SK-N-SH (cell line): ENCODE data around the gene PSKH1. TPM values are rescaled to one million over a fixed set of nuclear protein-coding genes. Genes with fewer than 3 reads are reported as not detected.

ENCODE experiments used
- CTCF ChIA-PET: fragments of 300-600, 350-600 bp; formaldehyde crosslinking; extraction: SDS; loops from one replicate; lab custom pipeline; 2021; lab: Yijun Ruan, JAX
- POLR2A ChIA-PET: fragments of 350-600 bp; sonication (Branson Sonifier 250); formaldehyde crosslinking; extraction: SDS; loops from one replicate; lab custom pipeline; 2020; ENCODE audit warnings: antibody characterized with exemption, inconsistent platforms; lab: Yijun Ruan, JAX
- DNase-seq: peaks from one replicate; pipeline ENCODE4 v3.0.0; 2012
- H2AFZ ChIP-seq: fragments of 200-600 bp; sonication (generic); 2 replicates; pipeline ENCODE4 v1.8.1; 2016; ENCODE audit warnings: antibody characterized with exemption, mild to moderate bottlenecking, low read depth
- H3F3A ChIP-seq: fragments of 200-600 bp; sonication (generic); replicated peaks from 2 replicates; pipeline ENCODE3; 2016; ENCODE audit warnings: antibody characterized with exemption, mild to moderate bottlenecking; ENCODE audit not compliant: insufficient read depth
- H3K27ac ChIP-seq, 2 experiments: fragments of 200-500 bp in 1 of 2; fragments of 200-600 bp in 1 of 2; sonication (Bioruptor generic) in 1 of 2; sonication (generic), shearing (Covaris generic) in 1 of 2; 2 replicates each; pipeline versions ENCODE4 v1.5.1 to v1.6.1; 2014 to 2016; ENCODE audit warnings: low read depth in 2 of 2, inconsistent platforms in 1 of 2, low read length in 1 of 2, mild to moderate bottlenecking in 1 of 2, mixed read lengths in 1 of 2
- H3K27me3 ChIP-seq: fragments of 200-600 bp; sonication (generic), shearing (Covaris generic); 2 replicates; pipeline ENCODE4 v1.6.1; 2016; ENCODE audit warnings: mixed run types; ENCODE audit not compliant: insufficient read depth
- H3K36me3 ChIP-seq, 2 experiments: fragments of 200-500 bp in 1 of 2; fragments of 200-600 bp in 1 of 2; sonication (Bioruptor generic) in 1 of 2; sonication (generic) in 1 of 2; replicated peaks in 1 of 2; 2 replicates each; pipeline versions ENCODE3 to v1.5.1; 2014 to 2016; ENCODE audit warnings: low read length in 1 of 2, mild to moderate bottlenecking in 1 of 2; ENCODE audit not compliant: insufficient read depth in 2 of 2, control insufficient read depth in 1 of 2
- H3K4me1 ChIP-seq, 2 experiments: fragments of 200-500 bp in 1 of 2; fragments of 200-600 bp in 1 of 2; sonication (Bioruptor generic) in 1 of 2; sonication (generic), shearing (Covaris generic) in 1 of 2; 2 replicates each; pipeline versions ENCODE4 v1.5.1 to v1.6.1; 2014 to 2016; ENCODE audit warnings: low read depth in 1 of 2, low read length in 1 of 2, mixed run types in 1 of 2; ENCODE audit not compliant: insufficient read depth in 2 of 2, control insufficient read depth in 1 of 2
- H3K4me2 ChIP-seq: fragments of 200-600 bp; sonication (generic), shearing (Covaris generic); 2 replicates; pipeline ENCODE4 v1.6.1; 2017; ENCODE audit warnings: mixed run types
- H3K4me3 ChIP-seq, 2 experiments: fragments of 200-500 bp in 1 of 2; fragments of 200-600 bp in 1 of 2; sonication (Bioruptor generic) in 1 of 2; sonication (generic), shearing (Covaris generic) in 1 of 2; 2 replicates each; pipeline versions ENCODE4 v1.5.1 to v1.8.1; 2014 to 2016; ENCODE audit warnings: low read depth in 2 of 2, inconsistent platforms in 1 of 2, low read length in 1 of 2, mild to moderate bottlenecking in 1 of 2, mixed read lengths in 1 of 2, moderate library complexity in 1 of 2
- H3K79me2 ChIP-seq: fragments of 200-600 bp; sonication (generic); 2 replicates; pipeline ENCODE4 v1.8.1; 2017; ENCODE audit warnings: mild to moderate bottlenecking; ENCODE audit not compliant: insufficient read depth
- H3K9ac ChIP-seq: fragments of 200-600 bp; sonication (generic); 2 replicates; pipeline ENCODE4 v1.6.1; 2017; ENCODE audit warnings: mixed run types
- H3K9me2 ChIP-seq: fragments of 200-600 bp; sonication (generic); 2 replicates; pipeline ENCODE4 v1.6.1; 2017; ENCODE audit warnings: mixed run types
- H3K9me3 ChIP-seq: fragments of 200-600 bp; sonication (generic); 2 replicates; pipeline ENCODE4 v1.6.1; 2017; ENCODE audit warnings: mixed run types, mild to moderate bottlenecking, moderate library complexity
- H4K20me1 ChIP-seq: fragments of 200-600 bp; sonication (generic); 2 replicates; pipeline ENCODE4 v1.6.1; 2017; ENCODE audit warnings: mild to moderate bottlenecking, mixed run types; ENCODE audit not compliant: insufficient read depth
- ELF1 ChIP-seq: IDR thresholded peaks from 2 replicates; pipeline ENCODE4 v1.4.0; 2012
- FOSL2 ChIP-seq: IDR thresholded peaks from 2 replicates; pipeline ENCODE4 v1.4.0; 2012; ENCODE audit warnings: low read depth, mild to moderate bottlenecking, moderate library complexity, borderline replicate concordance
- FOXJ3 ChIP-seq: sonication (generic); formaldehyde crosslinking; IDR thresholded peaks from 2 replicates; pipeline ENCODE4 v1.5.1; 2020; ENCODE audit warnings: mild to moderate bottlenecking, missing genetic modification reagents
- MEF2A ChIP-seq: IDR thresholded peaks from 2 replicates; pipeline ENCODE4 v1.4.0; 2012; ENCODE audit warnings: low read depth, borderline replicate concordance
- NFIC ChIP-seq: IDR thresholded peaks from 2 replicates; pipeline ENCODE4 v1.4.0; 2012; ENCODE audit warnings: borderline replicate concordance
- POLR2AphosphoS5 ChIP-seq: IDR thresholded peaks from 2 replicates; pipeline ENCODE4 v1.6.1; 2012; ENCODE audit warnings: low read depth, low read length
- RAD21 ChIP-seq: IDR thresholded peaks from 2 replicates; pipeline ENCODE4 v1.6.1; 2012; ENCODE audit warnings: mild to moderate bottlenecking, low read length
- RCOR1 ChIP-seq: fragments of 150-350 bp; IDR thresholded peaks from 2 replicates; pipeline ENCODE4 v1.6.1; 2017; ENCODE audit warnings: antibody characterized with exemption, low read length
- RFX5 ChIP-seq: IDR thresholded peaks from 2 replicates; pipeline ENCODE4 v1.6.1; 2012; ENCODE audit warnings: mild to moderate bottlenecking, improper control_type of control experiment, low read length
- SMC3 ChIP-seq: IDR thresholded peaks from 2 replicates; pipeline ENCODE4 v1.6.1; 2012; ENCODE audit warnings: low read depth, low read length, improper control_type of control experiment
- TAF1 ChIP-seq: IDR thresholded peaks from 2 replicates; pipeline ENCODE4 v1.6.1; 2012; ENCODE audit warnings: low read depth, mild to moderate bottlenecking, low read length, moderate library complexity, borderline replicate concordance
- WGBS: methylation state at CpG from one replicate; pipeline ENCODE4 v1.1.6; 2017; ENCODE audit warnings: low lambda C conversion rate; 5-methylcytosine and 5-hydroxymethylcytosine counted together
- polyA plus RNA-seq, 3 experiments: library from polyadenylated mRNA; depleted of rRNA; stranded (reverse); fragments of >200 nt; gene quantifications; 2 replicates each; pipeline ENCODE4 v1.2.3, GENCODE V29; 2012
- TF ChIP-seq, protein P1 (sequence below): fragments of 200-600 bp; sonication (generic); IDR thresholded peaks from 2 replicates; pipeline ENCODE4 v1.6.1; 2017; ENCODE audit warnings: antibody characterized with exemption, mild to moderate bottlenecking, moderate library complexity
- TF ChIP-seq, protein P2 (sequence below): IDR thresholded peaks from 2 replicates; pipeline ENCODE4 v1.4.0; 2012; ENCODE audit warnings: low read depth
- TF ChIP-seq, protein P3 (sequence below): fragments of 150-350 bp; IDR thresholded peaks from 2 replicates; pipeline ENCODE4 v1.6.1; 2017; ENCODE audit warnings: antibody characterized with exemption, low read length, low read depth, borderline replicate concordance

PSKH1 gene
- polyA plus RNA-seq, 1 of the 3 experiments (the other 2 are of a cell fraction) = 30.1 TPM

GRCh38 chr16:67948015-67948414 lies 55.0 kb downstream of the PSKH1 start (continued):
- TF ChIP-seq, protein P1, sequence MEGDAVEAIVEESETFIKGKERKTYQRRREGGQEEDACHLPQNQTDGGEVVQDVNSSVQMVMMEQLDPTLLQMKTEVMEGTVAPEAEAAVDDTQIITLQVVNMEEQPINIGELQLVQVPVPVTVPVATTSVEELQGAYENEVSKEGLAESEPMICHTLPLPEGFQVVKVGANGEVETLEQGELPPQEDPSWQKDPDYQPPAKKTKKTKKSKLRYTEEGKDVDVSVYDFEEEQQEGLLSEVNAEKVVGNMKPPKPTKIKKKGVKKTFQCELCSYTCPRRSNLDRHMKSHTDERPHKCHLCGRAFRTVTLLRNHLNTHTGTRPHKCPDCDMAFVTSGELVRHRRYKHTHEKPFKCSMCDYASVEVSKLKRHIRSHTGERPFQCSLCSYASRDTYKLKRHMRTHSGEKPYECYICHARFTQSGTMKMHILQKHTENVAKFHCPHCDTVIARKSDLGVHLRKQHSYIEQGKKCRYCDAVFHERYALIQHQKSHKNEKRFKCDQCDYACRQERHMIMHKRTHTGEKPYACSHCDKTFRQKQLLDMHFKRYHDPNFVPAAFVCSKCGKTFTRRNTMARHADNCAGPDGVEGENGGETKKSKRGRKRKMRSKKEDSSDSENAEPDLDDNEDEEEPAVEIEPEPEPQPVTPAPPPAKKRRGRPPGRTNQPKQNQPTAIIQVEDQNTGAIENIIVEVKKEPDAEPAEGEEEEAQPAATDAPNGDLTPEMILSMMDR = no peak

GRCh38 chr16:67949645-67950044 lies 56.6 kb downstream of the PSKH1 start:
- Histone ChIP-seq H3K4me1 (peaks cover 0 to 8% of the 10 kb centered on the region in 2 experiments; a peak in 1 of 4 replicates), H3K27ac (no peak overlapping the region), H3K79me2 (peaks cover 10% of the 10 kb centered on the region; the same call in 1 of the 2 replicates), H4K20me1 (no peaks in the 10 kb centered on the region), H3K9ac (no peak overlapping the region), H3K36me3 (peaks cover 5 to 78% of the 10 kb centered on the region in 2 experiments), H3F3A (peaks cover 7% of the 10 kb centered on the region), H3K4me3 (no peak overlapping the region), H3K9me3 (no peaks in the 10 kb centered on the region), H3K27me3 (no peaks in the 10 kb centered on the region), H3K4me2 (no peak overlapping the region), H3K9me2 (no peaks in the 10 kb centered on the region), H2AFZ (no peak overlapping the region)
- ChIA-PET POLR2A (interaction anchor here (1.1 kb wide), 1 partner anchor 9 kb away, joined by 4 read pairs; no protein-coding TSS in a partner anchor), CTCF (interaction anchor here (0.6 to 2.5 kb wide), 5 partner anchors 8 to 854 kb away, joined by 3 to 9 read pairs (median 3); partner anchors contain the start of gene PSKH1)
- no peak for DNase-seq
- WGBS = no CpG with 5 or more reads among the region's 11 CpGs
- no peak for TF ChIP-seq NFIC
- TF ChIP-seq RCOR1 = no peak
- TF ChIP-seq, protein P2, sequence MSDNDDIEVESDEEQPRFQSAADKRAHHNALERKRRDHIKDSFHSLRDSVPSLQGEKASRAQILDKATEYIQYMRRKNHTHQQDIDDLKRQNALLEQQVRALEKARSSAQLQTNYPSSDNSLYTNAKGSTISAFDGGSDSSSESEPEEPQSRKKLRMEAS = no peak
- no peak for TF ChIP-seq POLR2AphosphoS5
- TF ChIP-seq, protein P3, sequence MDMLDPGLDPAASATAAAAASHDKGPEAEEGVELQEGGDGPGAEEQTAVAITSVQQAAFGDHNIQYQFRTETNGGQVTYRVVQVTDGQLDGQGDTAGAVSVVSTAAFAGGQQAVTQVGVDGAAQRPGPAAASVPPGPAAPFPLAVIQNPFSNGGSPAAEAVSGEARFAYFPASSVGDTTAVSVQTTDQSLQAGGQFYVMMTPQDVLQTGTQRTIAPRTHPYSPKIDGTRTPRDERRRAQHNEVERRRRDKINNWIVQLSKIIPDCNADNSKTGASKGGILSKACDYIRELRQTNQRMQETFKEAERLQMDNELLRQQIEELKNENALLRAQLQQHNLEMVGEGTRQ = no peak
- no peak for TF ChIP-seq SMC3
- TF ChIP-seq MEF2A = no peak
- no peak for TF ChIP-seq ELF1
- no peak for TF ChIP-seq FOXJ3
- TF ChIP-seq TAF1 = no peak
- no peak for TF ChIP-seq RAD21
- TF ChIP-seq FOSL2 = no peak
- no peak for TF ChIP-seq RFX5
